GM12801 (cell line): ENCODE measurements around the gene KPNA2.
"Not testable (repeated sequence)": the region's sequence is repeated elsewhere in the genome, so short reads cannot be mapped to it uniquely, and the experiment has no call there.

Experiments
- CTCF ChIP-seq: IDR thresholded peaks from one replicate; pipeline ENCODE4 v1.5.1; 2011; ENCODE audit warnings: control low read depth; ENCODE audit not compliant: insufficient read length; ENCODE audit errors: extremely low read depth

Gene KPNA2

GRCh38 chr17:67995570-67996263 is 39.8 kb upstream of the KPNA2 start:
- no peak for TF ChIP-seq CTCF

GRCh38 chr17:67996301-67997171 is 39.0 kb upstream of the KPNA2 start, which contains the start of gene C17orf58:
Gene C17orf58, minus strand, starts transcription at chr17:67996469. Its CDS starts 271 bp downstream, at chr17:67996198.
- not testable (repeated sequence) for TF ChIP-seq CTCF

- TF ChIP-seq CTCF = no peak
These were observed 37.1 kb upstream of the KPNA2 start for GRCh38 chr17:67998466-67998865.

GRCh38 chr17:67999291-67999911 is 36.1 kb upstream of the KPNA2 start:
- no peak for TF ChIP-seq CTCF

- TF ChIP-seq CTCF = no peak
These were observed 31.3 kb upstream of the KPNA2 start for GRCh38 chr17:68004201-68004600.

GRCh38 chr17:68006797-68007196 is 28.7 kb upstream of the KPNA2 start:
- TF ChIP-seq CTCF = no peak

- TF ChIP-seq CTCF = no peak
These were observed 24.3 kb upstream of the KPNA2 start for GRCh38 chr17:68011199-68011665.
